ENCODE data around the gene LIN7B. TPM values are rescaled to one million over a fixed set of nuclear protein-coding genes. Genes with fewer than 3 reads are reported as not detected.
A peak's percentile ranks its signal among the peaks of the same experiment; 100 is the strongest.
"Not testable (repeated sequence)": the region's sequence is repeated elsewhere in the genome, so short reads cannot be mapped to it uniquely, and the experiment has no call there.

The LIN7B gene
- total RNA-seq, 1 donor from 2014 or later, result 18.3 TPM

DNA sequence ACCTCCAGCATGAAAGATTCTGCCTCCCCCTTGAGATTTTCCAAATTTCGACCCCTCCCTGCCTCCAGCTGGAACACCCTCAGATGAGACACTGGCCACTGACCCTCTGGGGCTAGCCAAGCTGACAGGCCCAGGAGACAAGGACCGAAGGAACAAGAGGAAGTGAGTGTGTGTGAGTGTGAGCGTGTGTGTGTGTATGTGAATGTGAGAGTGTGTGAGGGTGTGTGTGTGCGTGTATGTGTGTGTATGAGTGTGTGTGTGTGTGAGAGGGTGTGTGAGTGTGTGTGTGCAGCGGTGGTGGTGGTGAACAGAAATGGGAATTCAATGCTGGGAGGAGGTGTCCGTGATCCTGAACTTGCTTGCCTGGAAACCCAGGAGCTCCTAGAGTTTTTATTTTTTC is 27.2 kb downstream of the LIN7B start:
- Histone ChIP-seq H3K9ac (ENCODE audit: low read depth in 1 of 3, low read length in 3 of 3) (no peak overlapping the region), H3K27me3 (ENCODE audit: control insufficient read depth in 3 of 3, insufficient read depth in 3 of 3, low read length in 3 of 3) (no peaks in the 10 kb centered on the region), H3K27ac (ENCODE audit: low read depth, low read length) (no peak overlapping the region), H3K4me3 (ENCODE audit: low read length in 3 of 3) (no peak overlapping the region), H3K9me3 (ENCODE audit: control insufficient read depth in 3 of 3, low read length in 3 of 3) (no peaks in the 10 kb centered on the region), H3K36me3 (ENCODE audit: control insufficient read depth in 3 of 3, insufficient read depth in 3 of 3, low read length in 3 of 3) (no peaks in the 10 kb centered on the region), H3K4me1 (ENCODE audit: control insufficient read depth in 3 of 3, insufficient read depth in 3 of 3, low read length in 3 of 3) (peaks cover 15 to 40% (median 28%) of the 10 kb centered on the region in 3 donors)

DNA sequence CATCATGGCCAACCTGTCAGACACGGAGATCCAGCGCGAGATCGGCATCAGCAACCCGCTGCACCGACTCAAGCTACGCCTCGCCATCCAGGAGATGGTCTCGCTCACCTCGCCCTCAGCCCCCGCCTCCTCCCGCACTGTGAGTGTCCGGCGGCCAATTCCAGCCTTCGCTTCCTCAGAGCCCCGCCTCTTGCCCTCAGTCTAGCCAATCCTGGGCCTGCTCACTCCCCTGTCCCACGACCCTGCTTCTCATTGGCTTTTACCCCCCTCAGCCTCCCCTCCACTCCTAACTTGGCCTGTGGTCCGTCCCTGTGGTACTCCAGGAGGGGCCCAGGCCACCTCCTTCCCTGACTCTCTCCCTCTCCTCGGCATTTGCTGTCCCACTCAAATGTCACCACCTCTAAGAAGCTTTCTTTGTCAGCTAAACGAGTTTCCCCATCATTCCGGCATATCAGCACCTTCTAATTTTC is 28.7 kb downstream of the LIN7B start:
- H3K27ac ChIP-seq (ENCODE audit: low read depth, low read length), result no peak overlapping the region
- peak overlapping the region; percentile 76 to 94 (median 83) for H3K4me3 ChIP-seq (ENCODE audit: low read length in 3 of 3)
- H3K27me3 ChIP-seq (ENCODE audit: control insufficient read depth in 3 of 3, insufficient read depth in 3 of 3, low read length in 3 of 3), result no peaks in the 10 kb centered on the region
- H3K9ac ChIP-seq (ENCODE audit: low read depth in 1 of 3, low read length in 3 of 3), result peak overlapping the region; percentile 48 to 80 (median 66)
- H3K36me3 ChIP-seq (ENCODE audit: control insufficient read depth in 3 of 3, insufficient read depth in 3 of 3, low read length in 3 of 3), result no peaks in the 10 kb centered on the region
- peaks cover 12 to 29% (median 23%) of the 10 kb centered on the region in 3 donors for H3K4me1 ChIP-seq (ENCODE audit: control insufficient read depth in 3 of 3, insufficient read depth in 3 of 3, low read length in 3 of 3)
- no peaks in the 10 kb centered on the region for H3K9me3 ChIP-seq (ENCODE audit: control insufficient read depth in 3 of 3, low read length in 3 of 3)

DNA sequence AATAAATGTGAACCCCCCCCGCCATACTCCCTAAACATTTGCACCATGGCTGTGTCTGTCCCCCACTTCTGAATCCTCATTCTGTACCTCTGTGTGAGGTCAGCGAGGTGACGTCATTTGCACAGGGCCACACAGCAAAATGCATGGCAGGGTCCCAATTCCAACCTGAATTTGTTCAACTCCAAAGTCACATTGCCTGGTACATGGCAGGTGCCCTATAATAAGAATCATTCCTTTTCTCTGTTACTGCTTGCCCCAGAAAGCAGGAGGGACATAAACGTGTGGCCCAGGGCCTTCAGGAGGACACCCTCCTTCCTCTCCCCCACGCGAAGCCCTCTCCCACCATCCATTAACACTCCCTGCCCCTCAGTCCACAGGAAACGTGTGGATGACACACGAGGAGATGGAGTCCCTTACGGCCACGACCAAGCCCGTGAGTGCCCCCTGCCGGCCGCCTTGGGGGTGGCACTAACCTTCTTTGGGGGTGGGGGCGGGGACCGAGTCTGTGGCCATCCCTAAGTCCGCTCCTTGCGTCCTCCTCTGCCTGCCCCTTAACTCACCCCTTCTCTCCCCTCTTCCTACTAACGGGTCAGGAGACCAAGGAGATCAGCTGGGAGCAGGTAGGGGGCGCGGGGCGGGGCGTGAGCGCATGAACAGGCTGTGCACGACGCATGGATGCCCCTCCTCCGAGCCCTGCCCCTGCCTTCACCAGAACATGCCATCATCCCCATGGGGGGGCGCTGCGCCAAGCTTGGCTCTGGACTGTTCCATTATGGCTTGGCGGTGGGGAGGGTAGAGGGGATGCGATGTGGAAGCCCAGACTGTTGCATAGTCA is 31.6 kb downstream of the LIN7B start:
- Histone ChIP-seq H3K36me3 (ENCODE audit: control insufficient read depth in 3 of 3, insufficient read depth in 3 of 3, low read length in 3 of 3) (no peaks in the 10 kb centered on the region), H3K9me3 (ENCODE audit: control insufficient read depth in 3 of 3, low read length in 3 of 3) (no peaks in the 10 kb centered on the region), H3K27ac (ENCODE audit: low read depth, low read length) (no peak overlapping the region), H3K9ac (ENCODE audit: low read depth in 1 of 3, low read length in 3 of 3) (peak overlapping the region in 1 of 3 donors; percentile 33), H3K4me1 (ENCODE audit: control insufficient read depth in 3 of 3, insufficient read depth in 3 of 3, low read length in 3 of 3) (peaks cover 23 to 46% (median 38%) of the 10 kb centered on the region in 3 donors), H3K27me3 (ENCODE audit: control insufficient read depth in 3 of 3, insufficient read depth in 3 of 3, low read length in 3 of 3) (no peaks in the 10 kb centered on the region), H3K4me3 (ENCODE audit: low read length in 3 of 3) (peak overlapping the region; percentile 14 to 49 (median 29))

DNA sequence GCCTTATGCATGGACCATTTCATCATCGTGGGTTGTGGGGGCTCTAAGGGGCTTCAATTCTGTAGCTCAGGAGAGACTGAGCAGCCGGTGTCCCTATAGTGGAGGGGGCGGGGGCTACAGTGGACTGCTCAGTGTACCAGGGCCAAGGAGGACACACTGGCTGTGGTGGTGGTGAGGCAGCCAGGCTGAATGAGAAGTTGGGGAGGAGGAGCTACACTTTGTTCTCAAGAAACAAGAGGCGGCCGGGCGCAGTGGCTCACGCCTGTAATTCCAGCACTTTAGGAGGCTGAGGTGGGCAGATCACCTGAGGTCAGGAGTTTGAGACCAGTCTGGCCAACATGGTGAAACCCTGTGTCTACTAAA is 32.2 kb downstream of the LIN7B start:
- not testable (repeated sequence) for H3K27ac ChIP-seq (ENCODE audit: low read depth, low read length); H3K27me3 ChIP-seq (ENCODE audit: control insufficient read depth in 3 of 3, insufficient read depth in 3 of 3, low read length in 3 of 3); H3K36me3 ChIP-seq (ENCODE audit: control insufficient read depth in 3 of 3, insufficient read depth in 3 of 3, low read length in 3 of 3); H3K9me3 ChIP-seq (ENCODE audit: control insufficient read depth in 3 of 3, low read length in 3 of 3); H3K4me3 ChIP-seq (ENCODE audit: low read length in 3 of 3)
- Histone ChIP-seq H3K9ac (ENCODE audit: low read depth in 1 of 3, low read length in 3 of 3) (peak overlapping the region in 1 of 3 donors; percentile 33), H3K4me1 (ENCODE audit: control insufficient read depth in 3 of 3, insufficient read depth in 3 of 3, low read length in 3 of 3) (peaks cover 28 to 51% (median 44%) of the 10 kb centered on the region in 3 donors)

DNA sequence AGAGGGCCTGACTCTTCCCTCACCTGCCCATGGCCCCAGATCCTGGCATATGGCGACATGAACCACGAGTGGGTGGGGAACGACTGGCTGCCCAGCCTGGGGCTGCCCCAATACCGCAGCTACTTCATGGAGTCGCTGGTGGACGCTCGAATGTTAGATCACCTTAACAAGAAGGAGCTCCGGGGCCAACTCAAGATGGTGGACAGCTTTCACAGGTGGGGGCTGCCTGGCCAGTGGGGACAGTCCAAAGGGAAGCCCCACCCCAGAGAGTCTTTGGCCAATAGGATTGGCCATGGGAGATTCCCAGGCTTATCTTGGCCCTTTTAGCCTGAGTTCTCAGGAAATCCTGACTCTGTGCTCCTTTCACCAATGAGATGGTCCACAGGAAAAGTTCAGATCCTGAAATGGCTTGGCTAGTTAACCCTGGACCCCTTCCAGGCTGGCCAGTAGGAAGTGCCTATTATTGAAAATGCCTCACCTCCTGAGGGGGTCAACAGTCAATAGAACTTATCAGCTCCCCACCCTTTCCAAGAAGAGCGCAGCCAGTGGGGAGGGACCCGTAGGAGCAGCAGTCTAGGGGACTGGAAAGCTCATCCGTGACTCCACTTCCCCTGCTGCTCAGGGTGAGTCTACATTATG is 34.0 kb downstream of the LIN7B start:
- Histone ChIP-seq H3K4me1 (ENCODE audit: control insufficient read depth in 3 of 3, insufficient read depth in 3 of 3, low read length in 3 of 3) (peaks cover 26 to 54% (median 40%) of the 10 kb centered on the region in 3 donors), H3K36me3 (ENCODE audit: control insufficient read depth in 3 of 3, insufficient read depth in 3 of 3, low read length in 3 of 3) (peaks cover 0 to 8% (median 0%) of the 10 kb centered on the region in 3 donors), H3K27ac (ENCODE audit: low read depth, low read length) (peak overlapping the region; percentile 83), H3K27me3 (ENCODE audit: control insufficient read depth in 3 of 3, insufficient read depth in 3 of 3, low read length in 3 of 3) (no peaks in the 10 kb centered on the region), H3K9me3 (ENCODE audit: control insufficient read depth in 3 of 3, low read length in 3 of 3) (no peaks in the 10 kb centered on the region), H3K4me3 (ENCODE audit: low read length in 3 of 3) (peak overlapping the region; percentile 62 to 94 (median 92)), H3K9ac (ENCODE audit: low read depth in 1 of 3, low read length in 3 of 3) (peak overlapping the region in 2 of 3 donors; percentile 50 to 77)

DNA sequence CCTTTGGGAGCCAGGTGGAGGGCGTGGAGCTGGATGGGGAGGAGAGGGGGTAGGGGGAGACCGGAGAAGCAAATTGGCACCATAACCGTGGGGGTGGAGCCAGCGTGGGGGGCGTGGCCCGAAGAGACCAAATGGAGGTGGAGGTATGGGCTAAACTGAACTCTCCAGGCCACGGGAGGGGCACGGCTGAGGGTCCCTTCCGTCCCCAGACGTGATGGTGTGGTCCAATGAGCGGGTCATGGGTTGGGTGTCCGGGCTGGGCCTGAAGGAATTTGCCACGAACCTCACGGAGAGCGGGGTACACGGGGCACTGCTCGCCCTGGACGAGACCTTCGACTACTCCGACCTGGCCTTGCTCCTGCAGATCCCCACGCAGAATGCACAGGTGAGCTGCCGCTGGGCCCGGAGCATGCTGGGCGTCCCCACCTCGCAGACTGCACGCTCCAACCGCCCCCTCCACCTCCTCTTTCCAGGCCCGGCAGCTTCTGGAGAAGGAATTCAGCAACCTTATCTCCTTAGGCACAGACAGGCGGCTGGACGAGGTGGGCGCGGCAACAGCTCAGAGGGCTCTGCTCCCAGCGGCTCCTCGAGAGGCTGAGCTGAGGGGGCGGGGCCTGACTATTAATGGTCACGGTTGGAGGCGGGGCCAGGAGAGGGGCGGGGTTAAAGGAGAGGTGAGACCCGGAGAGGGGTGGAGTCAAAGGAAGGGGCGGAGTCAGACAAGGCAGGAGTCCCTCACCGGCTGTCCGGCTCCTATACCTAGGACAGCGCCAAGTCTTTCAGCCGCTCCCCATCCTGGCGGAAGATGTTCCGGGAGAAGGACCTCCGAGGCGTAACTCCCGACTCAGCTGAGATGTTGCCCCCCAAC is 34.8 kb downstream of the LIN7B start:
- H3K27ac ChIP-seq (ENCODE audit: low read depth, low read length), result peak overlapping the region; percentile 83
- H3K27me3 ChIP-seq (ENCODE audit: control insufficient read depth in 3 of 3, insufficient read depth in 3 of 3, low read length in 3 of 3), result no peaks in the 10 kb centered on the region
- H3K9ac ChIP-seq (ENCODE audit: low read depth in 1 of 3, low read length in 3 of 3), result peak overlapping the region; percentile 83 to 92 (median 90)
- peak overlapping the region; percentile 91 to 94 (median 92) for H3K4me3 ChIP-seq (ENCODE audit: low read length in 3 of 3)
- H3K9me3 ChIP-seq (ENCODE audit: control insufficient read depth in 3 of 3, low read length in 3 of 3), result no peaks in the 10 kb centered on the region
- peaks cover 31 to 59% (median 47%) of the 10 kb centered on the region in 3 donors for H3K4me1 ChIP-seq (ENCODE audit: control insufficient read depth in 3 of 3, insufficient read depth in 3 of 3, low read length in 3 of 3)
- peaks cover 0 to 9% (median 0%) of the 10 kb centered on the region in 3 donors for H3K36me3 ChIP-seq (ENCODE audit: control insufficient read depth in 3 of 3, insufficient read depth in 3 of 3, low read length in 3 of 3)

DNA sequence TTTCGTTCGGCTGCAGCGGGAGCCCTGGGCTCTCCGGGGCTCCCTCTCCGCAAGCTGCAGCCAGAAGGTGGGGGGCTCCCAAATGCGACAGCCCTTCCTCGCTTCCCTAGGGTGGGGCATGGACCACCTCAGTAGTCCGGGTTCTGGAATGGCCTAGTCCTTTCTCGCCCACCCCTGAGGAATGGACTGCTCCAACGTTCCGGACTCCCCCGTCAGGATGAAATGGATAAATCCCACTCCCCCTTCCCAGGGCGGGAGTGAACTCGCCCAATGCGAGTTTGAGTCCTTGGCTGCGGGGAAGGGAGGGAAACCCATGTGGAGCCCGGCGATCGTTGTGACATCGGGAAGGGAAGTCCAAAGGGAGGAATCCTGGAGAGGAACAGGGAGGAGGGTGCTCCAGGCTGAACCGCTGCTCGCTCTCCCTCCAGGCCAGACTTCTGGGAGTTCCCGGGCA is 35.5 kb downstream of the LIN7B start:
- Histone ChIP-seq H3K4me1 (ENCODE audit: control insufficient read depth in 3 of 3, insufficient read depth in 3 of 3, low read length in 3 of 3) (peaks cover 34 to 65% (median 52%) of the 10 kb centered on the region in 3 donors), H3K9me3 (ENCODE audit: control insufficient read depth in 3 of 3, low read length in 3 of 3) (no peaks in the 10 kb centered on the region), H3K27ac (ENCODE audit: low read depth, low read length) (peak overlapping the region; percentile 83), H3K9ac (ENCODE audit: low read depth in 1 of 3, low read length in 3 of 3) (peak overlapping the region; percentile 83 to 92 (median 90)), H3K4me3 (ENCODE audit: low read length in 3 of 3) (peak overlapping the region; percentile 91 to 94 (median 92)), H3K27me3 (ENCODE audit: control insufficient read depth in 3 of 3, insufficient read depth in 3 of 3, low read length in 3 of 3) (no peaks in the 10 kb centered on the region), H3K36me3 (ENCODE audit: control insufficient read depth in 3 of 3, insufficient read depth in 3 of 3, low read length in 3 of 3) (peaks cover 0 to 9% (median 0%) of the 10 kb centered on the region in 3 donors)

DNA sequence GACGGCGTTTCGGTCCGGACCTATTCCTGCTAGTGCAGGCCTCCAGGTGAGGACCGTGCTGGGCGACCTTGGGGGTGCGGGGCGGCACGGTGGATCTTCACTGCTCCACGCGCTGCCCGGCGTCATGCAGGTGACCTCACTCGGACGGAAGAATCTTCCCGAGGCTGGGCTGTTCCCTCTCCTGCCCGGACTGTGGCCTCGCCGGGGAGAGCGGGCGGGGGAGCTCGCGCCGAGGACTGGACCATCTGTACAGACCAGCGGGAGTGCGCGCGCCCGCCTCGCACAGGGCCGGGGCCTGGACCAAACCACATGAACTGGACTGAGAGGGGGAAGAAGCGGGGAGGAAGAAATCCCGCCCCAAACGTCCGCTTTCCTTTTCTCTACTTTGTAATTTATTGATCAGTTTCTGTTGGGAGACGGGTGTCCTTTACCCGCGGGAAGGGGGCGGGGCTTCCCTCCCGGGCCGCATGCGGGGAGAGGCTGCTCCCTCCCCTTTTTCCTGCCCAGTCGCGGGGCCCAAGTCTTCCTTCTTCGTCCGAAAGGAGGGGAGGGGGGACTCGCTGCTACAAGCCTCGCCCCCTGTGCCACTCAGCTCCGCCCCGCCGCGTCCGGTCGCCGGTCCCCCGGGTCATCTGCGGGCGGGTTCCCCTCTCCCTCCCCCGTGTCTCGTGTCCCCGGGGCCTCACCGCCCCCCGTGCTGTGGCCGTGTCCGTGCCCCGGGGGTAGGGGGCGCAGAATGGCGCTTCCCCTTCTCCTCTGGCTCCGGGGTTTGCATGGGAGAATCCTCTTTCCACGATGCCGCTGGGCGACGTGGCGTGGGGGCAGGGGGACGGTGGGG is 36.2 kb downstream of the LIN7B start:
- peaks cover 0 to 9% (median 0%) of the 10 kb centered on the region in 3 donors for H3K36me3 ChIP-seq (ENCODE audit: control insufficient read depth in 3 of 3, insufficient read depth in 3 of 3, low read length in 3 of 3)
- peak overlapping the region; percentile 83 to 92 (median 90) for H3K9ac ChIP-seq (ENCODE audit: low read depth in 1 of 3, low read length in 3 of 3)
- peak overlapping the region; percentile 91 to 94 (median 92) for H3K4me3 ChIP-seq (ENCODE audit: low read length in 3 of 3)
- H3K27ac ChIP-seq (ENCODE audit: low read depth, low read length), result peak overlapping the region; percentile 83
- H3K9me3 ChIP-seq (ENCODE audit: control insufficient read depth in 3 of 3, low read length in 3 of 3), result no peaks in the 10 kb centered on the region
- H3K4me1 ChIP-seq (ENCODE audit: control insufficient read depth in 3 of 3, insufficient read depth in 3 of 3, low read length in 3 of 3), result peaks cover 34 to 66% (median 52%) of the 10 kb centered on the region in 3 donors
- no peaks in the 10 kb centered on the region for H3K27me3 ChIP-seq (ENCODE audit: control insufficient read depth in 3 of 3, insufficient read depth in 3 of 3, low read length in 3 of 3)

DNA sequence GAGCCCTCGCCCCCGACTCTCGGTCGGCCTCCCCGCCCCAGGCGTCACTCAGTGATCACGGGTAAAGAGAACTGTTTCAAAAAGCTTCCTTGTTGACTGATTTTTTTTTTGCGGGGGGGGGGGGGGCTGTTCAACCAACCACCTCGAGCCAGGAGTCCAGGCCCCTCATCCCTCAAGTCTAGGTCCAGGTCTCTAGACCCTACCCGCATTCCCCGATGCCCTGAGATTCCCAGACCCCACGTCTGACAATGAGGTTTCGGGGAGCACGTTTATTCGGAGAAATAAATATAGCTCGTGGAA is 36.7 kb downstream of the LIN7B start:
- H3K4me1 ChIP-seq (ENCODE audit: control insufficient read depth in 3 of 3, insufficient read depth in 3 of 3, low read length in 3 of 3), result peaks cover 32 to 61% (median 50%) of the 10 kb centered on the region in 3 donors
- H3K9ac ChIP-seq (ENCODE audit: low read depth in 1 of 3, low read length in 3 of 3), result peak overlapping the region; percentile 83 to 92 (median 90)
- no peaks in the 10 kb centered on the region for H3K27me3 ChIP-seq (ENCODE audit: control insufficient read depth in 3 of 3, insufficient read depth in 3 of 3, low read length in 3 of 3)
- peaks cover 0 to 9% (median 0%) of the 10 kb centered on the region in 3 donors for H3K36me3 ChIP-seq (ENCODE audit: control insufficient read depth in 3 of 3, insufficient read depth in 3 of 3, low read length in 3 of 3)
- peak overlapping the region; percentile 83 for H3K27ac ChIP-seq (ENCODE audit: low read depth, low read length)
- H3K9me3 ChIP-seq (ENCODE audit: control insufficient read depth in 3 of 3, low read length in 3 of 3), result no peaks in the 10 kb centered on the region
- H3K4me3 ChIP-seq (ENCODE audit: low read length in 3 of 3), result peak overlapping the region; percentile 91 to 94 (median 92)

Data from skeletal muscle tissue (tissue), 4 donors.